ENCODE data around the gene LAMA2.

Gene LAMA2

GRCh38 chr6:129476810-129477209 lies 593.9 kb downstream of the LAMA2 start:
- intact Hi-C loops (cut with DNase I), result no loop called here
- DNase-seq, result no peak

- intact Hi-C loops (cut with DNase I), result no loop called here
- no peak for DNase-seq
These were observed 595.4 kb downstream of the LAMA2 start for GRCh38 chr6:129478379-129478778.

- intact Hi-C loops (cut with DNase I), result no loop called here
- DNase-seq, result no peak
These were observed 598.8 kb downstream of the LAMA2 start for GRCh38 chr6:129481706-129482105.

- DNase-seq, result peak in 19 of 42 donors; percentile 14 to 68 (median 51)
- intact Hi-C loops (cut with DNase I), result no loop called here
These were observed 602.8 kb downstream of the LAMA2 start for GRCh38 chr6:129485746-129486145.

- peak in 4 of 42 donors; percentile 18 to 55 (median 31) for DNase-seq
- intact Hi-C loops (cut with DNase I), result no loop called here
These were observed 603.4 kb downstream of the LAMA2 start for GRCh38 chr6:129486327-129486726.

- no peak for DNase-seq
- intact Hi-C loops (cut with DNase I), result no loop called here
These were observed 605.4 kb downstream of the LAMA2 start for GRCh38 chr6:129488313-129488712.

GRCh38 chr6:129489215-129489765 lies 606.4 kb downstream of the LAMA2 start:
- DNase-seq, result no peak
- intact Hi-C loops (cut with DNase I), result no loop called here

- DNase-seq, result peak in 5 of 42 donors; percentile 12 to 50 (median 38)
- intact Hi-C loops (cut with DNase I), result no loop called here
These were observed 607.8 kb downstream of the LAMA2 start for GRCh38 chr6:129490521-129491255.

- intact Hi-C loops (cut with DNase I), result no loop called here
- DNase-seq, result no peak
These were observed 608.5 kb downstream of the LAMA2 start for GRCh38 chr6:129491436-129491835.

GRCh38 chr6:129492260-129492659 lies 609.3 kb downstream of the LAMA2 start:
- intact Hi-C loops (cut with DNase I), result no loop called here
- DNase-seq, result peak in 22 of 42 donors; percentile 15 to 82 (median 50)

GRCh38 chr6:129493354-129493902 lies 610.5 kb downstream of the LAMA2 start:
- intact Hi-C loops (cut with DNase I), result no loop called here
- DNase-seq, result no peak

- intact Hi-C loops (cut with DNase I), result no loop called here
- no peak for DNase-seq
These were observed 611.2 kb downstream of the LAMA2 start for GRCh38 chr6:129494099-129494498.

GRCh38 chr6:129494586-129494985 lies 611.6 kb downstream of the LAMA2 start:
- DNase-seq, result no peak
- intact Hi-C loops (cut with DNase I), result no loop called here

- intact Hi-C loops (cut with DNase I), result loop anchor here (5.0 kb wide), 1 partner anchor 72 kb away; no protein-coding TSS in a partner anchor
These were observed 612.7 kb downstream of the LAMA2 start for GRCh38 chr6:129495652-129496051.

GRCh38 chr6:129497481-129498441 lies 614.8 kb downstream of the LAMA2 start:
- no peak for DNase-seq
- intact Hi-C loops (cut with DNase I), result loop anchor here (5.0 kb wide), 1 partner anchor 70 kb away; no protein-coding TSS in a partner anchor

More at GRCh38 chr6:129495652-129496051, 612.7 kb downstream of the LAMA2 start:
- no peak for DNase-seq

- intact Hi-C loops (cut with DNase I), result loop anchor here (5.0 kb wide), 1 partner anchor 69 kb away; no protein-coding TSS in a partner anchor
- no peak for DNase-seq
These were observed 615.6 kb downstream of the LAMA2 start for GRCh38 chr6:129498541-129498940.

GRCh38 chr6:129498950-129499842 lies 616.3 kb downstream of the LAMA2 start:
- intact Hi-C loops (cut with DNase I), result loop anchor here (5.0 kb wide), 1 partner anchor 68 kb away; no protein-coding TSS in a partner anchor
- peak in 13 of 42 donors; percentile 11 to 66 (median 32) for DNase-seq

- intact Hi-C loops (cut with DNase I), result loop anchor here (5.0 kb wide), 1 partner anchor 67 kb away; no protein-coding TSS in a partner anchor
- DNase-seq, result no peak
These were observed 616.9 kb downstream of the LAMA2 start for GRCh38 chr6:129499843-129500219.
